HG03520 (cell line): ENCODE data around the gene SLC10A3.

Experiments used
- ATAC-seq: cut with Tn5 transposase; IDR thresholded peaks from one replicate; pipeline ENCODE4 v1.9.1; 2021; ENCODE audit warnings: mild to moderate bottlenecking, moderate library complexity; ENCODE audit not compliant: unreplicated experiment

Gene SLC10A3

GRCh38 chrX:154441984-154442707 is 48.3 kb downstream of the SLC10A3 start:
- ATAC-seq = no peak

GRCh38 chrX:154441564-154441963 is 48.9 kb downstream of the SLC10A3 start:
- ATAC-seq = no peak

- no peak for ATAC-seq
Observed at GRCh38 chrX:154440623-154441357, 49.6 kb downstream of the SLC10A3 start.

GRCh38 chrX:154439841-154440240 is 50.6 kb downstream of the SLC10A3 start:
- ATAC-seq = no peak

- no peak for ATAC-seq
Observed at GRCh38 chrX:154437971-154438893, 52.2 kb downstream of the SLC10A3 start.
